Stimulated activated naive CD8-positive, alpha-beta T cell treated with anti-CD3 and anti-CD28 coated beads, Interleukin-15, amount 100 ng/mL, for 72 hours (primary cell): ENCODE results near the gene CREB3L4.
A peak's percentile ranks its signal among the peaks of the same experiment; 100 is the strongest.
"Not testable (repeated sequence)": the region's sequence is repeated elsewhere in the genome, so short reads cannot be mapped to it uniquely, and the experiment has no call there.

Experiments
- ATAC-seq: fragments of 150-1000 bp; cut with Tn5 transposase; 2 replicates; pipeline ENCODE4 v1.10.0; 2021; ENCODE audit warnings: mild to moderate bottlenecking, moderate library complexity
- DNase-seq, 2 donors: peaks; one replicate each; pipeline ENCODE4 v3.0.0; 2021 to 2022
- H3K27ac Mint-ChIP-seq, 2 donors: one replicate each; pipeline ENCODE4 v1.8.0; 2022; ENCODE audit warnings: mild to moderate bottlenecking in 2 of 2, mixed read lengths in 2 of 2, moderate library complexity in 2 of 2
- H3K27me3 Mint-ChIP-seq: one replicate; pipeline ENCODE4 v1.8.0; 2022; ENCODE audit warnings: mixed read lengths
- H3K4me1 Mint-ChIP-seq: one replicate; pipeline ENCODE4 v1.8.0; 2022; ENCODE audit warnings: mild to moderate bottlenecking, mixed read lengths
- H3K4me3 Mint-ChIP-seq, 2 donors: one replicate each; pipeline ENCODE4 v1.8.0; 2022; ENCODE audit warnings: mild to moderate bottlenecking in 2 of 2, mixed read lengths in 2 of 2, moderate library complexity in 1 of 2
- H3K9me3 Mint-ChIP-seq, 2 donors: one replicate each; pipeline ENCODE4 v1.8.0; 2022; ENCODE audit warnings: mixed read lengths in 2 of 2

The CREB3L4 gene

GRCh38 chr1:153984123-153984894 lies 16.6 kb downstream of the CREB3L4 start:
- ATAC-seq: no peak
- H3K9me3 Mint-ChIP-seq: no peaks in the 10 kb centered on the region
- peaks cover 33% of the 10 kb centered on the region for H3K4me1 Mint-ChIP-seq
- DNase-seq: no peak
- no peak overlapping the region for H3K27ac Mint-ChIP-seq
- H3K27me3 Mint-ChIP-seq: no peaks in the 10 kb centered on the region
- H3K4me3 Mint-ChIP-seq: peak overlapping the region; percentile 27 to 49

- peak; percentile 60 to 72 for DNase-seq
Observed at GRCh38 chr1:153985341-153985912, 17.7 kb downstream of the CREB3L4 start.

GRCh38 chr1:153985941-153986761 lies 18.4 kb downstream of the CREB3L4 start, which contains the start of gene RAB13:
Gene RAB13, minus strand, starts transcription at chr1:153986339. Its CDS starts 103 bp downstream, at chr1:153986236.
- DNase-seq: peak; percentile 34 to 37
- peak; percentile 32 for ATAC-seq
- Mint-ChIP-seq H3K27ac (peak within 1 kb of the TSS; percentile 96), H3K27me3 (no peaks in the 10 kb centered on the region), H3K4me3 (peak within 1 kb of the TSS; percentile 97), H3K4me1 (peaks cover 46% of the 10 kb centered on the region), H3K9me3 (no peaks in the 10 kb centered on the region)

More at GRCh38 chr1:153985341-153985912, 17.7 kb downstream of the CREB3L4 start:
- ATAC-seq: peak; percentile 82
- Mint-ChIP-seq H3K9me3 (no peaks in the 10 kb centered on the region), H3K27me3 (no peaks in the 10 kb centered on the region), H3K4me1 (peaks cover 42% of the 10 kb centered on the region), H3K4me3 (peak overlapping the region; percentile 97), H3K27ac (peak overlapping the region; percentile 94 to 96)

- H3K4me3 Mint-ChIP-seq: no peak overlapping the region
- DNase-seq (no peak), ATAC-seq (no peak)
- peak overlapping the region in 1 of 2 donors; percentile 96 for H3K27ac Mint-ChIP-seq
- H3K9me3 Mint-ChIP-seq: no peaks in the 10 kb centered on the region
- H3K4me1 Mint-ChIP-seq: peaks cover 61% of the 10 kb centered on the region
- no peaks in the 10 kb centered on the region for H3K27me3 Mint-ChIP-seq
Observed at GRCh38 chr1:153987621-153988020, 19.9 kb downstream of the CREB3L4 start.

GRCh38 chr1:153990468-153991150 lies 22.9 kb downstream of the CREB3L4 start, which contains the start of gene RPS27:
Gene RPS27, plus strand, starts transcription at chr1:153990762. Its CDS starts 35 bp downstream, at chr1:153990797.
- peak; percentile 86 to 93 for DNase-seq
- Mint-ChIP-seq H3K27ac (peak within 1 kb of the TSS; percentile 99 to 100), H3K4me1 (peaks cover 55% of the 10 kb centered on the region), H3K4me3 (peak within 1 kb of the TSS; percentile 83 to 96), H3K9me3 (no peaks in the 10 kb centered on the region), H3K27me3 (no peaks in the 10 kb centered on the region)
- peak; percentile 90 for ATAC-seq

GRCh38 chr1:153991151-153991630 lies 23.5 kb downstream of the CREB3L4 start:
- peak overlapping the region; percentile 83 to 96 for H3K4me3 Mint-ChIP-seq
- no peaks in the 10 kb centered on the region for H3K27me3 Mint-ChIP-seq
- DNase-seq (no peak), ATAC-seq (no peak)
- H3K9me3 Mint-ChIP-seq: no peaks in the 10 kb centered on the region
- peak overlapping the region; percentile 99 to 100 for H3K27ac Mint-ChIP-seq
- H3K4me1 Mint-ChIP-seq: peaks cover 50% of the 10 kb centered on the region

- H3K9me3 Mint-ChIP-seq: no peaks in the 10 kb centered on the region
- peak overlapping the region; percentile 99 to 100 for H3K27ac Mint-ChIP-seq
- peak overlapping the region; percentile 83 to 96 for H3K4me3 Mint-ChIP-seq
- DNase-seq: no peak
- peaks cover 45% of the 10 kb centered on the region for H3K4me1 Mint-ChIP-seq
- no peak for ATAC-seq
- H3K27me3 Mint-ChIP-seq: no peaks in the 10 kb centered on the region
Observed at GRCh38 chr1:153991806-153992205, 24.1 kb downstream of the CREB3L4 start.

GRCh38 chr1:153995202-153995601 lies 27.5 kb downstream of the CREB3L4 start:
- DNase-seq (no peak), ATAC-seq (no peak)
- no peak overlapping the region for H3K4me3 Mint-ChIP-seq
- H3K27ac Mint-ChIP-seq: no peak overlapping the region
- H3K9me3 Mint-ChIP-seq: no peaks in the 10 kb centered on the region
- no peaks in the 10 kb centered on the region for H3K27me3 Mint-ChIP-seq
- peaks cover 31% of the 10 kb centered on the region for H3K4me1 Mint-ChIP-seq

GRCh38 chr1:153995640-153996039 lies 27.9 kb downstream of the CREB3L4 start:
- no peak for ATAC-seq
- Mint-ChIP-seq H3K27ac (no peak overlapping the region), H3K4me3 (no peak overlapping the region)

GRCh38 chr1:153996882-153997281 lies 29.2 kb downstream of the CREB3L4 start:
- not testable (repeated sequence) for H3K27me3 Mint-ChIP-seq, H3K9me3 Mint-ChIP-seq, ATAC-seq, DNase-seq, H3K4me3 Mint-ChIP-seq
- H3K4me1 Mint-ChIP-seq: peaks cover 17% of the 10 kb centered on the region
- H3K27ac Mint-ChIP-seq: peak overlapping the region in 1 of 2 donors; percentile 67

More at GRCh38 chr1:153995640-153996039, 27.9 kb downstream of the CREB3L4 start:
- H3K9me3 Mint-ChIP-seq: no peaks in the 10 kb centered on the region
- DNase-seq: no peak
- peaks cover 27% of the 10 kb centered on the region for H3K4me1 Mint-ChIP-seq
- H3K27me3 Mint-ChIP-seq: no peaks in the 10 kb centered on the region

- DNase-seq: no peak
- Mint-ChIP-seq H3K4me1 (no peaks in the 10 kb centered on the region), H3K9me3 (no peaks in the 10 kb centered on the region), H3K4me3 (no peak overlapping the region), H3K27me3 (no peaks in the 10 kb centered on the region), H3K27ac (peak overlapping the region in 1 of 2 donors; percentile 34)
- no peak for ATAC-seq
Observed at GRCh38 chr1:154000420-154000819, 32.7 kb downstream of the CREB3L4 start.

- H3K9me3 Mint-ChIP-seq: no peaks in the 10 kb centered on the region
- H3K4me3 Mint-ChIP-seq: no peak overlapping the region
- ATAC-seq (no peak), DNase-seq (no peak)
- H3K4me1 Mint-ChIP-seq: no peaks in the 10 kb centered on the region
- H3K27me3 Mint-ChIP-seq: no peaks in the 10 kb centered on the region
- no peak overlapping the region for H3K27ac Mint-ChIP-seq
Observed at GRCh38 chr1:154006136-154006535, 38.4 kb downstream of the CREB3L4 start.

GRCh38 chr1:154012129-154012528 lies 44.4 kb downstream of the CREB3L4 start:
- ATAC-seq (no peak), DNase-seq (no peak)

GRCh38 chr1:154012543-154012942 lies 44.8 kb downstream of the CREB3L4 start:
- not testable (repeated sequence) for H3K9me3 Mint-ChIP-seq, ATAC-seq, H3K27me3 Mint-ChIP-seq, DNase-seq, H3K4me3 Mint-ChIP-seq, H3K4me1 Mint-ChIP-seq, H3K27ac Mint-ChIP-seq

More at GRCh38 chr1:154012129-154012528, 44.4 kb downstream of the CREB3L4 start:
- Mint-ChIP-seq H3K27ac (no peak overlapping the region), H3K4me1 (peaks cover 5% of the 10 kb centered on the region), H3K4me3 (no peak overlapping the region), H3K9me3 (no peaks in the 10 kb centered on the region), H3K27me3 (no peaks in the 10 kb centered on the region)
